ENCODE measurements around the gene CPNE1.
A peak's percentile ranks its signal among the peaks of the same experiment; 100 is the strongest.
"Not testable (repeated sequence)": the region's sequence is repeated elsewhere in the genome, so short reads cannot be mapped to it uniquely, and the experiment has no call there.

CPNE1 gene

GRCh38 chr20:35664466-35665206 is at the start of gene CPNE1, which contains the start of gene RBM12:
CPNE1 (minus strand) TSS chr20:35664900; CDS start chr20:35632923, 31,977 bp downstream.
RBM12 (minus strand) TSS chr20:35664900; CDS start chr20:35655322, 9,578 bp downstream.
- DNase-seq = peak; percentile 90

- DNase-seq = no peak
Measured at GRCh38 chr20:35714127-35714526, 49.4 kb upstream of the CPNE1 start.

DNA sequence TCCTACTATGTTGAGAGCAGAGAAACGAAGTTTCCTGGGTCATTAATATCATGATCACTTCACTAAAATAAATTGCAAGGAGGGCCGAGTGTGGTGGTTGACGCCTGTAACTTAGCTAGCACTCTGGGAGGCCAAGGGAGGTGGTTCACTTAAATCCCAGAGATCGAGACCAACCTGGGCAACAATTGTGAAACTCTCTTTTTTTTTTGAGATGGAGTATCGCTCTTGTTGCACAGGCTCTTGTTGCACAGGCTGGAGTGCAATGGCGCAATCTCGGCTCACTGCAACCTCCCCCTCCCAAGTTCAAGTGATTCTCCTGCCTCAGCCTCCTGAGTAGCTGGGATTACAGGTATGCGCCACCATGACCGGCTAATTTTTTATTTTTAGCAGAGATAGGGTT is 48.4 kb upstream of the CPNE1 start:
- DNase-seq = not testable (repeated sequence)

GRCh38 chr20:35711588-35712209 is 47.0 kb upstream of the CPNE1 start:
- DNase-seq = no peak

DNA sequence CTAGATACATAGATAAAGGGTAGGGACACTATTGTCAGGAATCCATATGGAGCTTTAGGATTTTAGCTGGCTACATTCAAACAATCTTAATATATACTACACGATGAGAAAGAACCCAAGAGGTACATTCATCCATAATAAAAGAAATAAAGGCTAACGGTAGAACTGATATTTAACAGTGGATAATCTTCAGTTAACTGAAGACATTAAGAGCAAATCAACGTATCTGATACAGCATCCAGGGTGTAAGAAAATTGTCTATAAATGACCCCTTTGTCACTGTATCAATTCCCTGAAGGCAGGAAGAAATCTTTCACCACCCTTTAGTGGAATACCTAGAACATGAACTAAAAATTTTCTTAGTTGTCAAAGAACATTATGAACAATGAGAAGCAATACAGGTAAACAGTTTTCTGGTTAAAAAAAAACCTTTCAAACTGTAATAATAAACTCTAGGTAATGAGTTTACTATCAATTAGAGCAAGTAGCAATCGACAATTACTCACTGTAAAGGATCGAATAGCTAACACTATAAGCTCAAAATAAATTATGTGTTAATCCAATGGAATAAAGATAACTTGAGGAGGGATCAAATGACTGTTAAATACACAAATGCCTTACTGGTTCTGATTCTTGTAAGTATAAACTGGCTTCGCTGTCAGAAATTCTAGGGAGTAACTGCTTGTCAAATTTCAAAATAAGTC is 46.3 kb upstream of the CPNE1 start:
- no peak for DNase-seq

DNA sequence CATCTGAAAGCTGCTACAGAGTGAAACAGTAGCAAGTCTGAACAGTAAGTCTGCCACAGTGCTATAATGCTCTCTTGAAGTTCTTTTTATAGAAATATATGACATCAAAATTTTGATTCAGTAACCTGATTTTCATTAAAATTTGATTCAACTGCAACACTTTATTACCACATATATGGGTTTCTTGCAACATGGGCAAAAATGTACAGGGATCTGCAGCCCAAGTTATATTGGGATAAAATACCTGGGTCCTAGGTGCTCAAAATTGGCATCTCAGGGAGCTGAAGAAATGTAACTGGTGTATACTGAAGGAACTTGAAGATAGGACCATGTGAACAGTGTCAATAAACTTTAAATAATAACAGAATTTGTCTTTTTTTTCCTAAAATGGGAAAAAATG is 45.3 kb upstream of the CPNE1 start:
- DNase-seq = no peak

- no peak for DNase-seq
Measured at GRCh38 chr20:35709259-35709658, 44.6 kb upstream of the CPNE1 start.

GRCh38 chr20:35708502-35708901 is 43.8 kb upstream of the CPNE1 start:
- no peak for DNase-seq

GRCh38 chr20:35706591-35707529 is 42.2 kb upstream of the CPNE1 start:
- DNase-seq = not testable (repeated sequence)

DNA sequence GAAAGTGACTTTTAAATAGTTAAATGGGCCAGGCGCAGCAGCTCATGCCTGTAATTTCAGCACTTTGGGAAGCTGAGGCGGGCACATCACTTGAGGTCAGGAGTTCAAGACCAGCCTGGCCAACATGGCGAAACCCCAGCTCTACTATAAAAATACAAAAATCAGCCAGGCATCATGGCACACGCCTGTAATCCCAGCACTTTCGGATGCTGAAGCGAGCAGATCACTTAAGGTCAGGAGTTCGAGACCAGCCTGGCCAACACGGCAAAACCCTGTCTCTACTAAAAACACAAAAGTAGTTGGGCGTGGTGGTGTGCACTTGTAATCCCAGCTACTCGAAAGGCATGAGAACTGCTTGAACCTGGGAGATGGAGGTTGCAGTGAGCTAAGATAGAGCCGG is 41.2 kb upstream of the CPNE1 start:
- not testable (repeated sequence) for DNase-seq

GRCh38 chr20:35704514-35705261 is 40.0 kb upstream of the CPNE1 start:
- DNase-seq = no peak

- no peak for DNase-seq
Measured at GRCh38 chr20:35702824-35703695, 38.4 kb upstream of the CPNE1 start.

DNA sequence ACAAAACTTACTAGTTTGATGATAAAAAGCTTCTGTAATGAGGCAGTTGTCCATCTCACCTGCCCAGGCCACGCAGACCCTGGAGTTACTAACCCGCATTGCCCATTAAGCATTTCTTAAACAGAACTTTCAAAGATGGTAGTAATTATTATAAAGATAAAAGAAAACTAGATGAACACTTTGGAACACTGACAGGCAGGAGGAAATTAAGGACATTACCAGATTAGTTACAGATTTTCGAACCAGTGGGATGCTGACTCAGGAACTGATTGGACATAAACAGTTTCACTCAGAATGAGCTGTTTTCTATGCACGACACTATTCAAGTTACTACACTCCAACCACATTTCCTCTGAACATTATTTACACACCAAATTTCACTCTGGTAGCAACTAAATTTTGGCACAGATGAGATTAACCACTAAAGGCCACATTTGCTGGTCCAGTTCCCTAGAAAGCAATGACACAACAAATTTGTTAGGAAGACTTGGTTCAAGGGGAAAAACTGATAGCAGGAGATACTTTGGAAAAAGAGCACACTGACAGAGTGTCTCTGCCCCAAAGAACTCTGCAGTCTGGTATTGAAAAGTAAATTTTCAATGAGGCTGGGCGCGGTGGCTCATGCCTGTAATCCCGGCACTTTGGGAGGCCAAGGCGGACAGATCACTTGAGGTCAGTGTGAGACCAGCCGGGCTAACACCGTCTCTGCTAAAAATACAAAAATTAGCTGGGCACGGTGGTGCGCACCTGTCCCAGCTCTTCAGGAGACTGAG is 37.5 kb upstream of the CPNE1 start:
- DNase-seq = no peak

GRCh38 chr20:35700625-35701148 is 36.0 kb upstream of the CPNE1 start:
- DNase-seq = no peak

- no peak for DNase-seq
Measured at GRCh38 chr20:35699957-35700624, 35.4 kb upstream of the CPNE1 start.

DNA sequence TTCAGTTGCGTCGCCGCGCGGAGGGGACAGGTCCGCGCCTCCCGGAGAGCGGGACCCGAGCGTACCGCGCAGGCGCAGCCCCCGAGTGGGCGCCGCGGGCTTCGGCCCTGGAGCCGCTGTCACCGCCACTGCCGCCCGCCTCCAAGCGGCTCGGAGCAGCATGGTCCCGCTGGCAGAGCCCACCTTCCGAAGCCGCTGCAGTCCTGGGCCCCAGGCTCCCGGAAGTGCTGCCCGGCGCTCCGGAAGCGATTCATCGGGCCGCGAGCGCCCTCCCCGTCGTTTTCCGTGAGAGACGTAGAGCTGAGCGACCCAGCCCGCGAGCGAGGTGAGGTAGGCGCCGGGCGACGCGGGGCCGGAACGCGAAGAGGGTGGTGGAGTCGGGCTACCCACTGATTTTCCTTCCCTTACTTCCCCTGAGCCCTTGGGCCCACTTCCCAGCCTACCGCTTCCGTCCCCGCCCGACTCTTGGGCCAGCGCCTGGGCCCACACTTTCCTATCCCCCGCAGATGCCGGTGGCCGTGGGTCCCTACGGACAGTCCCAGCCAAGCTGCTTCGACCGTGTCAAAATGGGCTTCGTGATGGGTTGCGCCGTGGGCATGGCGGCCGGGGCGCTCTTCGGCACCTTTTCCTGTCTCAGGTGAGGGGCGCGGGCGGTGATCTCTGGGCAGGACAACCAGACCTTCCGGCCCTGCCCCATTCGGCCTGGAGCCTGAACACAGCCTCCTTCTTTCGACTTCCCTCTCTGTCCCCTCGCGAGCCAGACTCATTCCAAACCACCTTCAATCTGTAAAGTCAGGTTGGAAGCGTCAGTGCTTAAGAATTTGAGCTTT is 34.6 kb upstream of the CPNE1 start, which contains the start of the genes NFS1 and ROMO1:
Gene NFS1, minus strand, starts transcription at position 226 of the 830 bp plus-strand sequence. Its CDS starts 64 bp downstream, at position 162.
Gene ROMO1, plus strand, starts transcription at position 279 of the 830 bp plus-strand sequence. Its CDS starts 228 bp downstream, at position 507.
- peak; percentile 62 for DNase-seq

- no peak for DNase-seq
Measured at GRCh38 chr20:35698298-35699126, 33.8 kb upstream of the CPNE1 start.

Measured in kidney glomerular epithelial cell (primary cell).